GM23338 (cell line): Measurements from ENCODE around the gene ERI2. TPM values are rescaled to one million over a fixed set of nuclear protein-coding genes. Genes with fewer than 3 reads are reported as not detected.

Experiments
- ATAC-seq: fragments of 200-7000 bp; cut with Tn5 transposase; 3 replicates; pipeline ENCODE4 v1.9.1; 2020
- DNase-seq: peaks from one replicate; pipeline ENCODE4 v3.0.0-alpha.2; 2015; ENCODE audit warnings: low spot score
- H2AFZ ChIP-seq: fragments of 200-600 bp; sonication (generic); 2 replicates; pipeline ENCODE4 v1.8.0; 2016; ENCODE audit warnings: antibody characterized with exemption, mild to moderate bottlenecking, moderate library complexity
- H3F3A ChIP-seq: fragments of 200-600 bp; sonication (generic); replicated peaks from 2 replicates; pipeline ENCODE4 v1.8.0; 2017; ENCODE audit warnings: antibody characterized with exemption, mixed run types, low read depth
- H3K27ac ChIP-seq: fragments of 200-600 bp; sonication (generic); 2 replicates; pipeline ENCODE4 v1.6.1; 2016; ENCODE audit warnings: low read depth
- H3K27me3 ChIP-seq: fragments of 200-600 bp; sonication (generic); 2 replicates; pipeline ENCODE4 v1.8.0; 2016; ENCODE audit warnings: mild to moderate bottlenecking, mixed run types, moderate library complexity; ENCODE audit not compliant: insufficient read depth
- H3K36me3 ChIP-seq: fragments of 200-600 bp; sonication (generic); 2 replicates; pipeline ENCODE4 v1.8.0; 2016; ENCODE audit warnings: mild to moderate bottlenecking; ENCODE audit not compliant: insufficient read depth
- H3K4me1 ChIP-seq: fragments of 200-600 bp; sonication (generic); 2 replicates; pipeline ENCODE4 v1.8.0; 2016; ENCODE audit warnings: mild to moderate bottlenecking, moderate library complexity; ENCODE audit not compliant: insufficient read depth
- H3K4me2 ChIP-seq: fragments of 200-600 bp; sonication (generic); 2 replicates; pipeline ENCODE4 v1.7.1; 2017; ENCODE audit warnings: mixed run types
- H3K4me3 ChIP-seq: fragments of 200-600 bp; sonication (generic); 2 replicates; pipeline ENCODE4 v1.6.1; 2016; ENCODE audit warnings: mixed run types
- H3K79me2 ChIP-seq: fragments of 200-600 bp; sonication (generic); replicated peaks from 2 replicates; pipeline ENCODE4 v1.8.0; 2017; ENCODE audit warnings: mild to moderate bottlenecking; ENCODE audit not compliant: insufficient read depth
- H3K9me2 ChIP-seq: fragments of 200-600 bp; sonication (generic); 2 replicates; pipeline ENCODE4 v1.8.0; 2017; ENCODE audit not compliant: insufficient read depth
- H4K20me1 ChIP-seq: fragments of 200-600 bp; sonication (generic); replicated peaks from 2 replicates; pipeline ENCODE4 v1.8.0; 2017; ENCODE audit warnings: mild to moderate bottlenecking; ENCODE audit not compliant: insufficient read depth
- H3K27ac Mint-ChIP-seq: 2 replicates; pipeline ENCODE4 v1.8.0; 2020; ENCODE audit warnings: inconsistent platforms, mild to moderate bottlenecking, moderate library complexity, mixed read lengths
- H3K27me3 Mint-ChIP-seq: 3 replicates; pipeline ENCODE4 v1.8.0; 2022; ENCODE audit warnings: low read depth, mild to moderate bottlenecking, moderate library complexity, mixed read lengths, inconsistent platforms; ENCODE audit not compliant: insufficient read depth, poor library complexity
- H3K36me3 Mint-ChIP-seq: 3 replicates; pipeline ENCODE4 v1.8.0; 2021; ENCODE audit warnings: low read depth, mild to moderate bottlenecking, inconsistent platforms, moderate library complexity, mixed read lengths
- H3K4me1 Mint-ChIP-seq: 3 replicates; pipeline ENCODE4 v1.8.0; 2020; ENCODE audit warnings: mild to moderate bottlenecking, inconsistent platforms, mixed read lengths
- H3K4me3 Mint-ChIP-seq: 3 replicates; pipeline ENCODE4 v1.8.0; 2021; ENCODE audit warnings: moderate library complexity, mild to moderate bottlenecking, inconsistent platforms, mixed read lengths
- H3K9me3 Mint-ChIP-seq: 3 replicates; pipeline ENCODE4 v1.8.0; 2020; ENCODE audit warnings: moderate library complexity, mild to moderate bottlenecking, inconsistent platforms, mixed read lengths
- CREB1 ChIP-seq: fragments of 250-450 bp; sonication (Bioruptor Pico); IDR thresholded peaks from 2 replicates; pipeline ENCODE4 v1.5.0; 2020; ENCODE audit warnings: low read depth, mild to moderate bottlenecking, moderate library complexity
- NANOG ChIP-seq: IDR thresholded peaks from 2 replicates; pipeline ENCODE4 v1.6.1; 2016; ENCODE audit warnings: antibody characterized with exemption, borderline replicate concordance
- POLR2AphosphoS5 ChIP-seq: IDR thresholded peaks from 2 replicates; pipeline ENCODE4 v1.6.1; 2016; ENCODE audit warnings: antibody characterized with exemption, low read depth
- polyA plus RNA-seq: library from polyadenylated mRNA; unstranded; fragments of >200 nt; fragmentation: Nextera tagmentation; extraction: Ambion mirVana; gene quantifications from 2 replicates; pipeline ENCODE4 v1.2.1, GENCODE V29; 2016
- total RNA-seq: library from RNA; depleted of rRNA; stranded (reverse); fragments of >200 nt; shearing (Covaris generic); gene quantifications from 2 replicates; pipeline ENCODE4 v1.2.3, GENCODE V29; 2014
- TF ChIP-seq, protein P1 (sequence below): fragments of 250-450 bp; sonication (Bioruptor Pico); IDR thresholded peaks from 2 replicates; pipeline ENCODE4 v1.5.0; 2020; ENCODE audit warnings: mild to moderate bottlenecking, moderate library complexity
- TF ChIP-seq, protein P2 (sequence below): IDR thresholded peaks from 2 replicates; pipeline ENCODE4 v1.6.1; 2016; ENCODE audit warnings: antibody characterized with exemption

ERI2 gene
- total and polyA plus RNA-seq, 2 experiments from 2014 or later, result 7.2 to 19.5 TPM

DNA sequence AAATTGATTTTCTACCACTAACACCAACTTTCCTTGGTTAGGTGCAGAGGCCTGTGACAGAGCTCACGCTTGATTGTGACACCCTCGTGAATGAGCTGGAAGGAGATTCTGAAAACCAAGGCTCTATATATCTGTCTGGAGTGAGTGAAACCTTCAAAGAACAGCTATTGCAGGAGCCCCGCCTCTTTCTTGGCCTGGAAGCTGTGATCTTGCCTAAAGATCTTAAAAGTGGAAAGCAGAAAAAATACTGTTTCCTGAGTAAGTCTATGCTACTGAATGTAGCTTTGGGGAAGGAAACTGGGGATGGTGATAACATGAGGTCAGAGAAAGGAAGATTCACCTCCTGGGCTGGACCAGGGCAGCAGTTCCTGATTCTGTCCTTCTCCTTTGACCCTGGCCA lies 38.3 kb upstream of the ERI2 start (continued):
- TF ChIP-seq, protein P1, sequence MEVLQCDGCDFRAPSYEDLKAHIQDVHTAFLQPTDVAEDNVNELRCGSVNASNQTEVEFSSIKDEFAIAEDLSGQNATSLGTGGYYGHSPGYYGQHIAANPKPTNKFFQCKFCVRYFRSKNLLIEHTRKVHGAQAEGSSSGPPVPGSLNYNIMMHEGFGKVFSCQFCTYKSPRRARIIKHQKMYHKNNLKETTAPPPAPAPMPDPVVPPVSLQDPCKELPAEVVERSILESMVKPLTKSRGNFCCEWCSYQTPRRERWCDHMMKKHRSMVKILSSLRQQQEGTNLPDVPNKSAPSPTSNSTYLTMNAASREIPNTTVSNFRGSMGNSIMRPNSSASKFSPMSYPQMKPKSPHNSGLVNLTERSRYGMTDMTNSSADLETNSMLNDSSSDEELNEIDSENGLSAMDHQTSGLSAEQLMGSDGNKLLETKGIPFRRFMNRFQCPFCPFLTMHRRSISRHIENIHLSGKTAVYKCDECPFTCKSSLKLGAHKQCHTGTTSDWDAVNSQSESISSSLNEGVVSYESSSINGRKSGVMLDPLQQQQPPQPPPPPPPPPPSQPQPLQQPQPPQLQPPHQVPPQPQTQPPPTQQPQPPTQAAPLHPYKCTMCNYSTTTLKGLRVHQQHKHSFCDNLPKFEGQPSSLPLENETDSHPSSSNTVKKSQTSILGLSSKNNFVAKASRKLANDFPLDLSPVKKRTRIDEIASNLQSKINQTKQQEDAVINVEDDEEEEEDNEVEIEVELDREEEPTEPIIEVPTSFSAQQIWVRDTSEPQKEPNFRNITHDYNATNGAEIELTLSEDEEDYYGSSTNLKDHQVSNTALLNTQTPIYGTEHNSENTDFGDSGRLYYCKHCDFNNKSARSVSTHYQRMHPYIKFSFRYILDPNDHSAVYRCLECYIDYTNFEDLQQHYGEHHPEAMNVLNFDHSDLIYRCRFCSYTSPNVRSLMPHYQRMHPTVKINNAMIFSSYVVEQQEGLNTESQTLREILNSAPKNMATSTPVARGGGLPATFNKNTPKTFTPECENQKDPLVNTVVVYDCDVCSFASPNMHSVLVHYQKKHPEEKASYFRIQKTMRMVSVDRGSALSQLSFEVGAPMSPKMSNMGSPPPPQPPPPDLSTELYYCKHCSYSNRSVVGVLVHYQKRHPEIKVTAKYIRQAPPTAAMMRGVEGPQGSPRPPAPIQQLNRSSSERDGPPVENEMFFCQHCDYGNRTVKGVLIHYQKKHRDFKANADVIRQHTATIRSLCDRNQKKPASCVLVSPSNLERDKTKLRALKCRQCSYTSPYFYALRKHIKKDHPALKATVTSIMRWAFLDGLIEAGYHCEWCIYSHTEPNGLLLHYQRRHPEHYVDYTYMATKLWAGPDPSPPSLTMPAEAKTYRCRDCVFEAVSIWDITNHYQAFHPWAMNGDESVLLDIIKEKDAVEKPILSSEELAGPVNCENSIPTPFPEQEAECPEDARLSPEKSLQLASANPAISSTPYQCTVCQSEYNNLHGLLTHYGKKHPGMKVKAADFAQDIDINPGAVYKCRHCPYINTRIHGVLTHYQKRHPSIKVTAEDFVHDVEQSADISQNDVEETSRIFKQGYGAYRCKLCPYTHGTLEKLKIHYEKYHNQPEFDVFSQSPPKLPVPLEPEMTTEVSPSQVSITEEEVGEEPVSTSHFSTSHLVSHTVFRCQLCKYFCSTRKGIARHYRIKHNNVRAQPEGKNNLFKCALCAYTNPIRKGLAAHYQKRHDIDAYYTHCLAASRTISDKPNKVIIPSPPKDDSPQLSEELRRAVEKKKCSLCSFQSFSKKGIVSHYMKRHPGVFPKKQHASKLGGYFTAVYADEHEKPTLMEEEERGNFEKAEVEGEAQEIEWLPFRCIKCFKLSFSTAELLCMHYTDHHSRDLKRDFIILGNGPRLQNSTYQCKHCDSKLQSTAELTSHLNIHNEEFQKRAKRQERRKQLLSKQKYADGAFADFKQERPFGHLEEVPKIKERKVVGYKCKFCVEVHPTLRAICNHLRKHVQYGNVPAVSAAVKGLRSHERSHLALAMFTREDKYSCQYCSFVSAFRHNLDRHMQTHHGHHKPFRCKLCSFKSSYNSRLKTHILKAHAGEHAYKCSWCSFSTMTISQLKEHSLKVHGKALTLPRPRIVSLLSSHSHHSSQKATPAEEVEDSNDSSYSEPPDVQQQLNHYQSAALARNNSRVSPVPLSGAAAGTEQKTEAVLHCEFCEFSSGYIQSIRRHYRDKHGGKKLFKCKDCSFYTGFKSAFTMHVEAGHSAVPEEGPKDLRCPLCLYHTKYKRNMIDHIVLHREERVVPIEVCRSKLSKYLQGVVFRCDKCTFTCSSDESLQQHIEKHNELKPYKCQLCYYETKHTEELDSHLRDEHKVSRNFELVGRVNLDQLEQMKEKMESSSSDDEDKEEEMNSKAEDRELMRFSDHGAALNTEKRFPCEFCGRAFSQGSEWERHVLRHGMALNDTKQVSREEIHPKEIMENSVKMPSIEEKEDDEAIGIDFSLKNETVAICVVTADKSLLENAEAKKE (CRISPR knock-in tag), result no peak

DNA sequence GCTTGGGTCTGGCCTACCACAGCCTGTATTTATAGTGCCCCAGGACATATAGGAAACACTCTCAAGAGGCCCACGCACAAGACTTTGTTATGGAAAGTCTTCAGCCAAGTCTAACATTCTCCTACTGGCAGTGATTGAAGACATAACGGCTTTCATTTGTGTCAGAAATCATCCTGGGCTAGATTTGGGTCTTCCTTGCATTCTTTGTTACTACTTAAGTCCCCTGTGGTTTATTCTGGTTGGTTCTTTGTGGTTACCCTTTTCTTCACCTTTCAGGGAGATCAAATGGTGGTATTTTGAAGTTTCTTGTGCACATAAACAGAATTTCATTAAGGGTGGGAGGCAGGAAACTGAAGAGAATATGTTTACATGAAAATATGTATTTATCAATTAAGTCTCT lies 37.8 kb upstream of the ERI2 start:
- H3K4me1 ChIP-seq, result no peaks in the 10 kb centered on the region
- H3F3A ChIP-seq, result no peaks in the 10 kb centered on the region
- no peak for TF ChIP-seq POLR2AphosphoS5
- no peak for TF ChIP-seq CREB1
- TF ChIP-seq, protein P2, sequence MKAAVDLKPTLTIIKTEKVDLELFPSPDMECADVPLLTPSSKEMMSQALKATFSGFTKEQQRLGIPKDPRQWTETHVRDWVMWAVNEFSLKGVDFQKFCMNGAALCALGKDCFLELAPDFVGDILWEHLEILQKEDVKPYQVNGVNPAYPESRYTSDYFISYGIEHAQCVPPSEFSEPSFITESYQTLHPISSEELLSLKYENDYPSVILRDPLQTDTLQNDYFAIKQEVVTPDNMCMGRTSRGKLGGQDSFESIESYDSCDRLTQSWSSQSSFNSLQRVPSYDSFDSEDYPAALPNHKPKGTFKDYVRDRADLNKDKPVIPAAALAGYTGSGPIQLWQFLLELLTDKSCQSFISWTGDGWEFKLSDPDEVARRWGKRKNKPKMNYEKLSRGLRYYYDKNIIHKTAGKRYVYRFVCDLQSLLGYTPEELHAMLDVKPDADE, result no peak
- TF ChIP-seq NANOG, result no peak
- no peak for ATAC-seq
- H3K9me3 Mint-ChIP-seq, result no peaks in the 10 kb centered on the region
- H3K27me3 Mint-ChIP-seq, result no peaks in the 10 kb centered on the region
- H3K27me3 ChIP-seq, result no peaks in the 10 kb centered on the region
- H3K4me3 ChIP-seq, result no peak overlapping the region
- no peak overlapping the region for H3K27ac ChIP-seq
- 0 out of 2 replicates have a peak, but pooled peaks cover 5% of the 10 kb centered on the region for H3K36me3 ChIP-seq
- H3K9me2 ChIP-seq, result no peaks in the 10 kb centered on the region
- H3K36me3 Mint-ChIP-seq, result peaks cover 22% of the 10 kb centered on the region
- H3K27ac Mint-ChIP-seq, result no peak overlapping the region
- H2AFZ ChIP-seq, result no peak overlapping the region
- H3K4me3 Mint-ChIP-seq, result no peak overlapping the region
- no peaks in the 10 kb centered on the region for H3K79me2 ChIP-seq
- H3K4me1 Mint-ChIP-seq, result no peaks in the 10 kb centered on the region; the same call in 1 of the 3 replicates
- no peak for DNase-seq
- no peak overlapping the region for H3K4me2 ChIP-seq
- H4K20me1 ChIP-seq, result no peaks in the 10 kb centered on the region
